Germinal center (tissue), 1 donor: ENCODE results near the gene RPA3.

ENCODE experiments used
- DNase-seq: peaks from one replicate; pipeline ENCODE4 v3.0.0; 2012; ENCODE audit warnings: mixed read lengths, low spot score

Gene RPA3

DNA sequence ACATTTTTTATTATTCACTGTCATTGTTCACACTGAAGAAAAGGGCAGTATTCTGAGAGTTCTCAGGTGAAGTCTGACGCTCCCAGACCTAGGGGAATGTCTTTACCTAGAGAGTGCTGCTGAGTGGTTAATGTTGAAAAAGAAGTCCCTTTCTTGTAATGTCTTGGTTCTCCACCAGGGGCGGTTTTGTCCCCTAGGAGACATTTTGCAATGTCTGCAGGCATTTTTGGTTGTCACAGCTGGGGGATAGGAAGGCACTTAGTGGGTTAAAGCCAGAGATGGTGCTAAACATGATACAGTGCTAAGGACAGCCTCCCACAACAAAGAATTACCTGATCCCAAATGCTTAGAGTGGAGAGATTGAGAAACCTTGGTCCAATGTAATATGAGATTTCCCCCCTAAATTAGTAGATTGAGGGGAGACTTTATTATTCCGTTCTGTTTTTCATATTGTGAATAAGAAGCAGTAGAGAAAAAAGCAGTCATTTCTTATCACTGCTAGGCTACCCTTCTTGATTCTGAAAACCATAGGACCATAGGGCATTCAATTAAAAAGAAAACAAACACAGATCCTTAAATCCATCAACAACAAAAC is 64.7 kb downstream of the RPA3 start:
- DNase-seq: peak; percentile 36

- no peak for DNase-seq
Measured at GRCh38 chr7:7652798-7653540, 65.4 kb downstream of the RPA3 start.

DNA sequence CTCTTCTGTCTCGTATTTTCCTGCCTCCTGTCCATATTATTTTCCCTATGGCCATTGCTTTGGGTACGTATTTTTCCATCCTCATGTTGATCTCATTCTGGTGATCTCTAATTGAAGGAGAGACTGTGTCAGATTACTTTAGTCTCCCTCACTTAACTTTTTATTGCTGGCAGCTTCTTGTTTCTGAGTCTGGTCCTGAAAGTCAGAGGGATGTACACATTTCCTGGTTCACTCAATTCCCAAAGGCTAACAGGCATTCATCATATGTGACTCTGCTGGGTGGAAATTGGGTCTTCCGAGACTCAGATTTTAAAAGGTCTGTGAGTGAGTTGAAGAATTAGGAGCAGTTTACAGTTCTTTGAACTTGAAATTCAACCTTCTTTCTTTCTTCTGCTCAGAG is 66.9 kb downstream of the RPA3 start:
- DNase-seq: no peak

- no peak for DNase-seq
Measured at GRCh38 chr7:7650682-7651206, 67.7 kb downstream of the RPA3 start.

GRCh38 chr7:7647495-7648036 is 70.8 kb downstream of the RPA3 start:
- DNase-seq: no peak

GRCh38 chr7:7642081-7642480 is 76.3 kb downstream of the RPA3 start:
- DNase-seq: no peak

- peak; percentile 8 for DNase-seq
Measured at GRCh38 chr7:7641129-7641663, 77.2 kb downstream of the RPA3 start.

- DNase-seq: peak; percentile 95
Measured at GRCh38 chr7:7640221-7641128, 77.9 kb downstream of the RPA3 start, which contains the start of gene UMAD1. TSS of gene UMAD1 (plus strand) at chr7:7640752. CDS start at chr7:7673372, 32,620 bp downstream.

GRCh38 chr7:7639847-7640220 is 78.6 kb downstream of the RPA3 start:
- DNase-seq: peak; percentile 41

DNA sequence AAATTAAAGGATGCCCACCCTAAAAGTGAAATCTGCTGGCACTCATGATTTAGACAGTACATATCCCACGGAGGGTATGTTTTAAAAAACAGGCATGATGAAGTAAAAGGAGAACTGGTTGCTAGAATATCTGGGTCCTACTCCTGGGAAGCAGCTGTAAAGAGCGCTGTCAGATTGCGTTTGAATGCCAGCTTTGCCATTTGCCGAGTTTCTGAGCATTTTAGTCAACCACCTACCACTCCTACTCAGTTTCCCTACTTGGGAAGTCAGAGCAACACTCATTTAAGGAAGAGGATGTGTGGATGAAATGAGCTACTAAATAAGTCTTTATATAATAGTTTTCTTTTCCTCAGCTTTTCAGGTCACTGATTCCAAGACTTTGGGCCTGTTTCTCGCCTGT is 79.0 kb downstream of the RPA3 start:
- DNase-seq: no peak

DNA sequence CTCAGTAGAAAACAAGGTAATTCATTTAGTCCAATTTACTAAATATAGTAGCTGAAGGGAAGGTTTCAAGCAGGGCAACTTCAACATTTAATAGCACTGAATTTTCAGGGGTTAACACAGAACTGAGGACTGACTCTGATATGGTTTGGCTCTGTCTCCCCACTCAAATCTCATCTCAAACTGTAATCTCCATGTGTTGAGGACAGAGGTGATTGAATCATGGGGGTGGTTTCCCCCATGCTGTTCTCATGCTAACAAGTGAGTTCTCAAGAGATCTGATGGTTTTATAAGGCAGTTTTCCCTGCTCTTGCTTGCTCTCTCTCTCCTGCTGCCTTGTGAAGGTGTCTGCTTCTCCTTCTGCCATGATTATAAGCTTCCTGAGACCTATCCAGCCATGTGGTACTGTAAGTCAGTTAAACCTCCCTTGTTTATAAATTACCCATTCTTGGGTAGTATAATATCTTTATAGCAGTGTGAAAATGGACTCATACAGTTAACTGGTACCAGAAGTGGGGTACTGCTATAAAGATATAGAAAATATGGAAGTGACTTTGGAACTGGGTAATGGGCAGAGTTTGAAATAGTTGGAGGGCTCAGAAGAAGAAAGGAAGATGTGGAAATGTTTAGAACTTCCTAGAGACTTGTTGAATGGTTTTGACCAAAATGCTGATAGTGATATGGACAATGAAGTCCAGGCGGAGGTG is 87.6 kb downstream of the RPA3 start:
- no peak for DNase-seq

- no peak for DNase-seq
Measured at GRCh38 chr7:7628476-7628875, 89.9 kb downstream of the RPA3 start.

GRCh38 chr7:7620644-7621210 is 97.7 kb downstream of the RPA3 start:
- no peak for DNase-seq

GRCh38 chr7:7620236-7620635 is 98.2 kb downstream of the RPA3 start:
- DNase-seq: no peak

DNA sequence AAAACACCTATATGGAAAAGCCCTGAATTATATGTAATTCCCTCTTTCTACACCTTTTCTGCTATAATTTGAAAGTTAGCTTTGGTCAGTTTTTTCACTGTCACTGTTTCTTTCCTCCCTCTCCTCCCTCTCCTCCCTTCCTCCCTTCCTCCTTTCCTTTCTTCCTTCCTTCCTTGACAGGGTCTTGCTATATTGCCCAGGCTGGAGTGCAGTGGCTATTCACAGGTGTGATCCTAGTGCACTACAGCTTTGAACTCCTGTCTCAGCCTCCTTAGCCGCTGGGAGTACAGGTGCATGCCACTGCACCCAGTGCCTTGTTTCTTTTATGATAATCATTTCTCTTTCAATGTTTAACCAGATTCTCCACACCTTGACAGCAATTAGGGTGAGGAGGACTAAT is 100.0 kb downstream of the RPA3 start:
- no peak for DNase-seq

GRCh38 chr7:7617550-7617949 is 100.9 kb downstream of the RPA3 start:
- no peak for DNase-seq

DNA sequence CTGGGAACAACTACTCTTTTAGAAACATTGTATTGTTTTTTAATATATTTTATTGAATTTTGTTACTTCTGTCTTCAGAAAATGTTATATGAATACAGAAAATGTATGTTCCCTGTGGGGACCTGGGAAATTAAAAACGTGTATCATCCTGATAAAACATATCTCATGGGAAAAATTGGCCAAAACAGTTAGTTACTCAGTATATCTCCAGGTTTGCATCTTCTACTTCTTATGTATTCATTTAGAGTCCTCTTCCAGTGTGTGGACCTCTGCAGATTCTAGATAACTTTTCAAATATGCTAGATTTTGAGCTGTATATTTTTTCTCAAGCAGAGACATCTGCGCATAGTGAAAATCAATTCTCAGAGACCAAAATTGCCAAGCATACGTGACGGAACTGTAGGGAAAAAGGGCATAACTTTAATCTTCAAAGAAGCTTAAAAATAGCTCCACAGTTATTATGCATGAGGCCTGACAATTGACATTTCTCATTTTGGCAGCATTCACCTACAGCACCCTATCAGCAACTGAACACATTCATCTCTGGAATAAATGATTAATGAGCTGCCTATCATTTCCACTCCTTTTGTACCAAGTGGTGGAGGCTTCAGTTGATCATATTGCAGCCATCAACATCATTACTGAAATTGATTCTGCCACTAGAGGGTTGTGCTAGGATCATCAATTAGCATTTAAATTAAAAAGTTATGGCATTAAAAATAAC is 104.2 kb downstream of the RPA3 start:
- no peak for DNase-seq

DNA sequence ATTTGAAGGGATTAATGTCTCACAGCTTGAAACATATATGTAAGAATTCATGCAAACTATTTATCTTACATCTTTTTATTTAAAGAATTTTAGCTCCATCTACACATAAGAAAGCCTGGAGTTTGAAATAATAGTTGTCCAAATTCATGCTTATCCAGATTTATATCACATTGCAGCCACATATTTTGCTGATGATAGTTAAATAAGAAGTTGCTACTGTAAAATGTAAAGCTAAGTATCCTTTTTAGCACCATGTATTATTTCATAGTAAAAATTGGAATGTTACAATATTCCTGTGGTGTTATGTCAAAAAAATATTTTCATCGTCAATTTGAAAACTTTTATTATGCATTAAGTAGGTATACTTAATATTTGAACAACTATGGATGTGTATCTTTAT is 105.2 kb downstream of the RPA3 start:
- DNase-seq: no peak

DNA sequence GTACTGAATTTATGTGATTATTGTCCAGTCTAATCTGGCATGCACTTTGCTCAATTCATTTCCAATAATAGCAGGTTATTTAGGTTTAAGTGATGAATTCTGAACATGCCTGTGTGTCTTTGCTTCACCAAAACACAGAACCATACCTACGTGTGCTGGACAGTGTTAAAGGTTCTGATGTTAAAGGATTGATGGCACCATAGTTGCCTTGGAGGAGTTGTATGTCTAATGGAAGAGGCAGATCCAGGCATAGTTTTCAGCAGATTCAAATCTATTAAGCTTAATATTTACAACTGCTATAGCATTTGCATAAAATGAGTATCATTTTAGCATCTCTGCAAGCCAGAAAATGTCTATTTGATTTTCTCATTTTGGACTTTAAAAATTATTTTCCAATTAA is 105.9 kb downstream of the RPA3 start:
- no peak for DNase-seq

- no peak for DNase-seq
Measured at GRCh38 chr7:7609330-7609729, 109.1 kb downstream of the RPA3 start.
